GM18502 (cell line): Measurements from ENCODE around the gene PIK3AP1.
"Not testable (repeated sequence)": the region's sequence is repeated elsewhere in the genome, so short reads cannot be mapped to it uniquely, and the experiment has no call there.

Experiments used
- ATAC-seq: cut with Tn5 transposase; IDR thresholded peaks from one replicate; pipeline ENCODE4 v1.9.1; 2021; ENCODE audit warnings: mild to moderate bottlenecking; ENCODE audit not compliant: unreplicated experiment, poor library complexity

PIK3AP1 gene

GRCh38 chr10:96587264-96588059, 132.9 kb downstream of the PIK3AP1 start:
- ATAC-seq, result no peak

GRCh38 chr10:96586419-96587263, 133.7 kb downstream of the PIK3AP1 start, which contains the start of gene TM9SF3:
Gene TM9SF3, minus strand, starts transcription at chr10:96587012. Its CDS starts 177 bp downstream, at chr10:96586835.
- ATAC-seq, result peak; percentile 77

- no peak for ATAC-seq
Measured at GRCh38 chr10:96585736-96586418, 134.4 kb downstream of the PIK3AP1 start.

- ATAC-seq, result no peak
Measured at GRCh38 chr10:96584474-96584873, 135.8 kb downstream of the PIK3AP1 start.

GRCh38 chr10:96584035-96584434, 136.3 kb downstream of the PIK3AP1 start:
- ATAC-seq, result no peak

- no peak for ATAC-seq
Measured at GRCh38 chr10:96579133-96579532, 141.2 kb downstream of the PIK3AP1 start.

- no peak for ATAC-seq
Measured at GRCh38 chr10:96578633-96579032, 141.7 kb downstream of the PIK3AP1 start.

- ATAC-seq, result no peak
Measured at GRCh38 chr10:96578022-96578421, 142.3 kb downstream of the PIK3AP1 start.

- no peak for ATAC-seq
Measured at GRCh38 chr10:96577069-96577468, 143.2 kb downstream of the PIK3AP1 start.

- ATAC-seq, result no peak
Measured at GRCh38 chr10:96576277-96576980, 143.9 kb downstream of the PIK3AP1 start.

GRCh38 chr10:96574564-96574963, 145.8 kb downstream of the PIK3AP1 start:
- ATAC-seq, result not testable (repeated sequence)

GRCh38 chr10:96573036-96573435, 147.3 kb downstream of the PIK3AP1 start:
- ATAC-seq, result no peak

- no peak for ATAC-seq
Measured at GRCh38 chr10:96570983-96571964, 149.0 kb downstream of the PIK3AP1 start.

GRCh38 chr10:96570511-96570910, 149.8 kb downstream of the PIK3AP1 start:
- no peak for ATAC-seq

- ATAC-seq, result no peak
Measured at GRCh38 chr10:96568402-96568801, 151.9 kb downstream of the PIK3AP1 start.

- no peak for ATAC-seq
Measured at GRCh38 chr10:96565774-96566173, 154.5 kb downstream of the PIK3AP1 start.

- no peak for ATAC-seq
Measured at GRCh38 chr10:96560966-96561887, 159.1 kb downstream of the PIK3AP1 start.

GRCh38 chr10:96560489-96560888, 159.8 kb downstream of the PIK3AP1 start:
- no peak for ATAC-seq
